CD14-positive monocyte (primary cell): ENCODE data around the gene NBAS. TPM values are rescaled to one million over a fixed set of nuclear protein-coding genes. Genes with fewer than 3 reads are reported as not detected.
A peak's percentile ranks its signal among the peaks of the same experiment; 100 is the strongest.

ENCODE experiments used
- DNase-seq, 3 donors: peaks; one replicate each; pipeline ENCODE4 v3.0.0-alpha.2; 2011 to 2022
- H2AFZ ChIP-seq: 2 replicates; pipeline ENCODE4 v1.6.0; 2012; ENCODE audit warnings: mild to moderate bottlenecking, low read depth, low read length, inconsistent platforms; ENCODE audit not compliant: insufficient read depth, poor library complexity, severe bottlenecking
- H3K27ac ChIP-seq, 2 donors: 1 replicate in 1 of 2; 2 replicates in 1 of 2; pipeline ENCODE4 v1.5.1; 2012 to 2013; ENCODE audit warnings: low read length in 2 of 2, control low read depth in 1 of 2, inconsistent platforms in 1 of 2, low read depth in 1 of 2, mild to moderate bottlenecking in 1 of 2
- H3K27me3 ChIP-seq, 2 donors: one replicate each; pipeline versions ENCODE4 v1.6.0 to v1.6.1; 2011 to 2013; ENCODE audit warnings: low read length in 2 of 2; ENCODE audit not compliant: control insufficient read depth in 2 of 2, insufficient read depth in 2 of 2
- H3K36me3 ChIP-seq, 2 donors: replicated peaks in 1 of 2; 1 replicate in 1 of 2; 2 replicates in 1 of 2; pipeline versions ENCODE4 v1.5.1 to v1.6.1; 2012 to 2013; ENCODE audit warnings: low read length in 2 of 2, control low read depth in 1 of 2, inconsistent platforms in 1 of 2, mild to moderate bottlenecking in 1 of 2; ENCODE audit not compliant: insufficient read depth in 2 of 2, control insufficient read depth in 1 of 2
- H3K4me1 ChIP-seq, 2 donors: 1 replicate in 1 of 2; 2 replicates in 1 of 2; pipeline versions ENCODE4 v1.5.1 to v1.6.1; 2012 to 2013; ENCODE audit warnings: low read length in 2 of 2, control low read depth in 1 of 2, inconsistent platforms in 1 of 2, mild to moderate bottlenecking in 1 of 2, moderate library complexity in 1 of 2; ENCODE audit not compliant: insufficient read depth in 2 of 2, control insufficient read depth in 1 of 2
- H3K4me2 ChIP-seq: replicated peaks from 2 replicates; pipeline ENCODE3; 2012; ENCODE audit warnings: low read length, moderate library complexity, mild to moderate bottlenecking; ENCODE audit not compliant: poor library complexity, severe bottlenecking; ENCODE audit errors: extremely low read depth
- H3K4me3 ChIP-seq, 3 experiments: fragments of 200-600 bp in 1 of 3; sonication (generic) in 1 of 3; replicated peaks in 1 of 3; 1 replicate in 2 of 3; 2 replicates in 1 of 3; pipeline ENCODE4 v1.5.1; 2011 to 2013; ENCODE audit warnings: low read length in 3 of 3, mild to moderate bottlenecking in 3 of 3, control low read depth in 2 of 3, low read depth in 2 of 3, inconsistent platforms in 1 of 3, moderate library complexity in 1 of 3
- H3K79me2 ChIP-seq: 2 replicates; pipeline ENCODE4 v1.6.0; 2012; ENCODE audit warnings: mild to moderate bottlenecking, control low read depth, inconsistent platforms, low read length, moderate library complexity; ENCODE audit not compliant: insufficient read depth
- H3K9ac ChIP-seq: 2 replicates; pipeline ENCODE4 v1.6.0; 2017; ENCODE audit warnings: low read length, mild to moderate bottlenecking; ENCODE audit not compliant: insufficient read depth, poor library complexity, severe bottlenecking
- H3K9me3 ChIP-seq, 2 donors: replicated peaks in 1 of 2; 1 replicate in 1 of 2; 2 replicates in 1 of 2; pipeline versions ENCODE4 v1.5.1 to v1.6.1; 2012 to 2013; ENCODE audit warnings: low read length in 2 of 2, control low read depth in 1 of 2; ENCODE audit not compliant: control insufficient read depth in 1 of 2, insufficient read depth in 1 of 2
- H4K20me1 ChIP-seq: 2 replicates; pipeline ENCODE4 v1.6.0; 2012; ENCODE audit warnings: mild to moderate bottlenecking, low read length, control low read depth, moderate library complexity; ENCODE audit not compliant: insufficient read depth
- H3K27ac Mint-ChIP-seq, 7 donors: one replicate each; pipeline ENCODE4 v1.8.0; 2020; ENCODE audit warnings: mild to moderate bottlenecking in 7 of 7, mixed read lengths in 7 of 7, moderate library complexity in 6 of 7, inconsistent platforms in 2 of 7
- H3K27me3 Mint-ChIP-seq, 3 donors: one replicate each; pipeline ENCODE4 v1.8.0; 2021 to 2022; ENCODE audit warnings: low read depth in 3 of 3, mild to moderate bottlenecking in 3 of 3, mixed read lengths in 3 of 3, moderate library complexity in 3 of 3, inconsistent platforms in 1 of 3
- H3K36me3 Mint-ChIP-seq, 2 donors: one replicate each; pipeline ENCODE4 v1.8.0; 2020; ENCODE audit warnings: mixed read lengths in 2 of 2, inconsistent platforms in 1 of 2, mild to moderate bottlenecking in 1 of 2
- H3K4me1 Mint-ChIP-seq: one replicate; pipeline ENCODE4 v1.8.0; 2020; ENCODE audit warnings: mild to moderate bottlenecking, mixed read lengths
- H3K4me3 Mint-ChIP-seq, 2 donors: one replicate each; pipeline ENCODE4 v1.8.0; 2020; ENCODE audit warnings: mild to moderate bottlenecking in 2 of 2, mixed read lengths in 2 of 2, moderate library complexity in 1 of 2
- H3K9me3 Mint-ChIP-seq, 7 donors: one replicate each; pipeline ENCODE4 v1.8.0; 2020 to 2022; ENCODE audit warnings: mixed read lengths in 7 of 7, mild to moderate bottlenecking in 6 of 7, moderate library complexity in 6 of 7, inconsistent platforms in 2 of 7
- CTCF ChIP-seq: fragments of 200-600 bp; IDR thresholded peaks from one replicate; pipeline ENCODE4 v1.8.0; 2022; ENCODE audit warnings: antibody characterized with exemption, mild to moderate bottlenecking
- WGBS: methylation state at CpG from one replicate; pipeline ENCODE4 v1.1.5; 2013; ENCODE audit warnings: missing lambda C conversion rate; ENCODE audit not compliant: insufficient coverage; 5-methylcytosine and 5-hydroxymethylcytosine counted together
- intact Hi-C, 2 donors: fragments of 100-400 bp; cut with micrococcal nuclease; formaldehyde crosslinking; loops; one replicate each; pipeline versions ENCODE4 v1.15.0 to v1.15.1; 2023
- polyA plus RNA-seq, 3 donors: library from polyadenylated mRNA; depleted of rRNA in 1 of 3; unstranded in 2 of 3; stranded (reverse) in 1 of 3; fragments of 300-500 nt in 2 of 3; fragments of >200 nt in 1 of 3; fragmentation: Illumina TruSeq in 2 of 3; gene quantifications; 1 replicate in 2 of 3; 2 replicates in 1 of 3; pipeline ENCODE4 v1.2.3, GENCODE V29; 2012 to 2021

The NBAS gene
- polyA plus RNA-seq, 3 donors, result 8.9 to 10.9 (median 8.9) TPM

DNA sequence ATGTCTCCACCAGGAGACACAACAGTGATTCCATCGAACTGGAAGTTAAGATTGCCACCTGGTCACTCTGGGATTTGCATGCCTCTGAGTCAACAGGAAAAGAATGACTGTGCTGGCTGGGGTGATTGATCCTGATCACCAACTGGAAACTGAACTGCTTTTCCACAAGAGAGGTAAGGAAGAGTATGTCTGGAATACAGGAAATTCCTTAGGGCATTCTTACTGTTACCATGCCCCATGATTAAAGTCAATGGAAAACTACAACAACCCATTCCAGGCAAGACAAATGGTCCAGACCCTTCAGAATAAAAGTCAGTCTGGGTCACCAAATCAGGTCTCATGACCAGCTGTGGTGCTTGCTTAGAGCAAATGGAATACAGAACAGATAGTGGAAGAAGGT lies 18.5 kb upstream of the NBAS start:
- Mint-ChIP-seq H3K9me3 (no peaks in the 10 kb centered on the region), H3K27me3 (peaks cover 2 to 5% (median 2%) of the 10 kb centered on the region in 3 donors), H3K27ac (no peak overlapping the region), H3K4me1 (no peaks in the 10 kb centered on the region), H3K4me3 (no peak overlapping the region), H3K36me3 (no peaks in the 10 kb centered on the region)
- H3K9ac ChIP-seq, result no peak overlapping the region
- H3K9me3 ChIP-seq, result no peaks in the 10 kb centered on the region
- intact Hi-C loops, result no loop called here
- H3K27me3 ChIP-seq, result no peaks in the 10 kb centered on the region
- no peak overlapping the region for H3K4me2 ChIP-seq
- no peak overlapping the region for H3K4me3 ChIP-seq
- TF ChIP-seq CTCF, result no peak
- no peaks in the 10 kb centered on the region for H3K4me1 ChIP-seq
- no peaks in the 10 kb centered on the region for H4K20me1 ChIP-seq
- no peaks in the 10 kb centered on the region for H3K79me2 ChIP-seq
- H2AFZ ChIP-seq, result no peak overlapping the region
- no peak overlapping the region for H3K27ac ChIP-seq
- no CpG with 5 or more reads among the region's 1 CpG for whole genome bisulfite sequencing
- no peak for DNase-seq
- no peaks in the 10 kb centered on the region for H3K36me3 ChIP-seq

DNA sequence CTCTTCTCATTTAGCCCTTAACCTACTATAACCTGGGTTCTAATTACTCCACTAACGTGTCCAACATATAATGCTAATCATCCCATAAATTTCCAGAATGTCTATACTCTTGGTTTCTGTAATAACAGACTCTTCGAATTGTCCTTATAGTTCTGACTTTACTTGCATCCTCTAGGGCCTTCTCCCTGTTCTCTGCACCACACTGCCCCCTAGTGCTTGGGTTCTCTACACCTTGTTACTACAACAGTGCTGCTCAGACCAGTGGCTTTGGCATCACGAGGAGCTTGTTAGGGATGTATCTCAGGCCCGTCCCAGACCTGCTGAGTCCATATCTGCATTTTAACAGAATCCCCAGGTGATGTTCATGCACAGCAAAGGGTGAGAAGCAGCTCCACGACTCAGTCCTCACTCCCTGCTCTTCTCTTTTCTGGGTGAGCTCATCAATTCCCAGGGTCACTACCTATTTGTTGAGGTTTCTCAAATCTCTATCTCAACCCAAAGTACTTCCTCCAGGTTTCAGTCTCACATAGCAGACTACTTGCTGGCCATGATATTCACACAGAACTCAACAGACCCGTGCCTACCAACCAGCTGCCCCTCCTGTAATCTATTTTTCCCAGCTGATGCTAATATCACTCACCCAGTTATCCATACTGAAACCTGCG lies 16.1 kb upstream of the NBAS start:
- H3K79me2 ChIP-seq, result no peaks in the 10 kb centered on the region
- H2AFZ ChIP-seq, result peak overlapping the region; percentile 5
- Mint-ChIP-seq H3K27ac (no peak overlapping the region), H3K27me3 (peaks cover 0 to 4% (median 4%) of the 10 kb centered on the region in 3 donors), H3K4me1 (no peaks in the 10 kb centered on the region), H3K9me3 (no peaks in the 10 kb centered on the region), H3K36me3 (no peaks in the 10 kb centered on the region), H3K4me3 (no peak overlapping the region)
- intact Hi-C loops, result no loop called here
- no peak overlapping the region for H3K4me3 ChIP-seq
- no peaks in the 10 kb centered on the region for H3K36me3 ChIP-seq
- WGBS, result 20% methylated on average over 7 of the region's 7 CpGs
- no peaks in the 10 kb centered on the region for H3K27me3 ChIP-seq
- no peaks in the 10 kb centered on the region for H4K20me1 ChIP-seq
- DNase-seq, result peak; percentile 49 to 65 (median 56)
- no peak overlapping the region for H3K27ac ChIP-seq
- TF ChIP-seq CTCF, result peak; percentile 79
- H3K4me2 ChIP-seq, result no peak overlapping the region
- no peaks in the 10 kb centered on the region for H3K9me3 ChIP-seq
- no peak overlapping the region for H3K9ac ChIP-seq
- H3K4me1 ChIP-seq, result no peaks in the 10 kb centered on the region
